Common myeloid progenitor, CD34-positive (primary cell): ENCODE measurements around the gene RPL27A.

Source experiments
- CTCF ChIA-PET: fragments of 350-600 bp; sonication (Branson Sonifier 250); formaldehyde crosslinking; loops from one replicate; lab custom pipeline; 2021; ENCODE audit warnings: antibody characterized with exemption; lab: Charles Lee
- POLR2A ChIA-PET: fragments of 350-600 bp; sonication (Branson Sonifier 250); formaldehyde crosslinking; loops from one replicate; lab custom pipeline; 2021; ENCODE audit warnings: antibody characterized with exemption; lab: Charles Lee
- DNase-seq, 3 donors: peaks; one replicate each; pipeline versions ENCODE4 v3.0.0 to v3.0.0-alpha.2; 2013
- H3K27ac ChIP-seq, 2 experiments: 1 replicate in 1 of 2; 2 replicates in 1 of 2; pipeline ENCODE4 v1.7.0; 2013; ENCODE audit warnings: inconsistent platforms in 2 of 2, low read length in 2 of 2, mild to moderate bottlenecking in 2 of 2, low read depth in 1 of 2, moderate library complexity in 1 of 2; ENCODE audit not compliant: severe bottlenecking in 2 of 2, insufficient read depth in 1 of 2, poor library complexity in 1 of 2
- H3K27me3 ChIP-seq, 5 experiments: replicated peaks in 2 of 5; 1 replicate in 3 of 5; 2 replicates in 2 of 5; pipeline versions ENCODE4 v1.6.1 to v1.7.0; 2013; ENCODE audit warnings: low read length in 4 of 5, mild to moderate bottlenecking in 2 of 5, moderate library complexity in 2 of 5, inconsistent platforms in 1 of 5; ENCODE audit not compliant: insufficient read depth in 5 of 5, control insufficient read depth in 4 of 5
- H3K36me3 ChIP-seq, 4 experiments: 1 replicate in 2 of 4; 2 replicates in 2 of 4; pipeline versions ENCODE4 v1.6.1 to v1.7.0; 2013; ENCODE audit warnings: low read length in 3 of 4, control low read depth in 1 of 4, mild to moderate bottlenecking in 1 of 4; ENCODE audit not compliant: control insufficient read depth in 4 of 4, insufficient read depth in 4 of 4
- H3K4me1 ChIP-seq, 4 experiments: 1 replicate in 3 of 4; 2 replicates in 1 of 4; pipeline versions ENCODE4 v1.6.1 to v1.7.1; 2013; ENCODE audit warnings: low read length in 3 of 4, mild to moderate bottlenecking in 3 of 4, control low read depth in 1 of 4, inconsistent platforms in 1 of 4, moderate library complexity in 1 of 4; ENCODE audit not compliant: control insufficient read depth in 4 of 4, insufficient read depth in 4 of 4; ENCODE audit errors: control extremely low read depth in 1 of 4
- H3K4me3 ChIP-seq, 7 experiments: 1 replicate in 4 of 7; 2 replicates in 3 of 7; pipeline versions ENCODE4 v1.5.1 to v1.7.0; 2013; ENCODE audit warnings: mild to moderate bottlenecking in 7 of 7, low read length in 6 of 7, moderate library complexity in 6 of 7, inconsistent platforms in 2 of 7, low read depth in 2 of 7, control low read depth in 1 of 7; ENCODE audit not compliant: insufficient read depth in 4 of 7, control insufficient read depth in 1 of 7; ENCODE audit errors: extremely low read depth in 1 of 7
- H3K9me3 ChIP-seq, 5 experiments: 1 replicate in 4 of 5; 2 replicates in 1 of 5; pipeline versions ENCODE4 v1.6.1 to v1.7.1; 2013; ENCODE audit warnings: low read length in 4 of 5, mild to moderate bottlenecking in 2 of 5, inconsistent platforms in 1 of 5, low read depth in 1 of 5, moderate library complexity in 1 of 5; ENCODE audit not compliant: control insufficient read depth in 4 of 5, insufficient read depth in 2 of 5; ENCODE audit errors: control extremely low read depth in 1 of 5
- WGBS: methylation state at CpG from one replicate; pipeline ENCODE4 v1.1.5; 2013; ENCODE audit not compliant: insufficient coverage; 5-methylcytosine and 5-hydroxymethylcytosine counted together

Gene RPL27A

GRCh38 chr11:8705146-8705545, 22.6 kb downstream of the RPL27A start:
- Histone ChIP-seq H3K4me1 (peaks cover 0 to 3% (median under 1%) of the 10 kb centered on the region in 4 experiments), H3K9me3 (no peaks in the 10 kb centered on the region), H3K4me3 (no peak overlapping the region), H3K27me3 (no peaks in the 10 kb centered on the region), H3K36me3 (no peaks in the 10 kb centered on the region), H3K27ac (no peak overlapping the region)
- DNase-seq, result no peak
- ChIA-PET POLR2A (no interaction called here), CTCF (no interaction called here)
- WGBS, result 47% methylated on average over 5 of the region's 5 CpGs

GRCh38 chr11:8706673-8707432, 24.3 kb downstream of the RPL27A start:
- WGBS, result 97% methylated on average over 14 of the region's 14 CpGs
- no peak overlapping the region for H3K4me3 ChIP-seq
- H3K4me1 ChIP-seq, result no peaks in the 10 kb centered on the region
- ChIA-PET POLR2A (no interaction called here), CTCF (no interaction called here)
- no peak overlapping the region for H3K27ac ChIP-seq
- H3K9me3 ChIP-seq, result no peaks in the 10 kb centered on the region
- H3K36me3 ChIP-seq, result no peaks in the 10 kb centered on the region
- DNase-seq, result no peak
- H3K27me3 ChIP-seq, result no peaks in the 10 kb centered on the region

GRCh38 chr11:8707541-8708191, 25.1 kb downstream of the RPL27A start:
- H3K4me1 ChIP-seq, result no peaks in the 10 kb centered on the region
- CTCF ChIA-PET, result no interaction called here
- no peak for DNase-seq
- no peak overlapping the region for H3K4me3 ChIP-seq
- H3K9me3 ChIP-seq, result no peaks in the 10 kb centered on the region
- POLR2A ChIA-PET, result no interaction called here
- WGBS, result 94% methylated on average over 9 of the region's 10 CpGs
- H3K36me3 ChIP-seq, result no peaks in the 10 kb centered on the region
- H3K27me3 ChIP-seq, result no peaks in the 10 kb centered on the region
- H3K27ac ChIP-seq, result no peak overlapping the region

GRCh38 chr11:8709002-8709672, 26.5 kb downstream of the RPL27A start:
- H3K9me3 ChIP-seq, result no peaks in the 10 kb centered on the region
- no peaks in the 10 kb centered on the region for H3K27me3 ChIP-seq
- H3K4me1 ChIP-seq, result no peaks in the 10 kb centered on the region
- no peak for DNase-seq
- ChIA-PET CTCF (no interaction called here), POLR2A (no interaction called here)
- no peaks in the 10 kb centered on the region for H3K36me3 ChIP-seq
- 97% methylated on average over 10 of the region's 12 CpGs for WGBS
- no peak overlapping the region for H3K27ac ChIP-seq
- H3K4me3 ChIP-seq, result no peak overlapping the region

GRCh38 chr11:8709777-8710176, 27.2 kb downstream of the RPL27A start:
- H3K27ac ChIP-seq, result no peak overlapping the region
- CTCF ChIA-PET, result no interaction called here

GRCh38 chr11:8711895-8712442, 29.4 kb downstream of the RPL27A start:
- Histone ChIP-seq H3K36me3 (no peaks in the 10 kb centered on the region), H3K4me1 (no peaks in the 10 kb centered on the region), H3K27me3 (no peaks in the 10 kb centered on the region), H3K4me3 (no peak overlapping the region), H3K9me3 (no peaks in the 10 kb centered on the region), H3K27ac (no peak overlapping the region)
- ChIA-PET POLR2A (no interaction called here), CTCF (no interaction called here)
- WGBS, result 57% methylated on average over 1 of the region's 5 CpGs
- DNase-seq, result no peak

More at GRCh38 chr11:8709777-8710176, 27.2 kb downstream of the RPL27A start:
- no peaks in the 10 kb centered on the region for H3K36me3 ChIP-seq
- WGBS, result 100% methylated on average over 2 of the region's 4 CpGs
- no peak for DNase-seq
- POLR2A ChIA-PET, result no interaction called here
- no peaks in the 10 kb centered on the region for H3K27me3 ChIP-seq
- H3K4me3 ChIP-seq, result no peak overlapping the region
- H3K9me3 ChIP-seq, result no peaks in the 10 kb centered on the region
- no peaks in the 10 kb centered on the region for H3K4me1 ChIP-seq

- Histone ChIP-seq H3K4me3 (no peak overlapping the region), H3K27ac (no peak overlapping the region), H3K36me3 (no peaks in the 10 kb centered on the region), H3K9me3 (no peaks in the 10 kb centered on the region), H3K4me1 (no peaks in the 10 kb centered on the region), H3K27me3 (no peaks in the 10 kb centered on the region)
- 100% methylated on average over 4 of the region's 12 CpGs for WGBS
- no peak for DNase-seq
- POLR2A ChIA-PET, result no interaction called here
- CTCF ChIA-PET, result no interaction called here
Measured at GRCh38 chr11:8712506-8712905, 29.9 kb downstream of the RPL27A start.
